AG04450 (cell line): ENCODE measurements around the gene RPS6KC1. TPM values are rescaled to one million over a fixed set of nuclear protein-coding genes. Genes with fewer than 3 reads are reported as not detected.
"Not testable (repeated sequence)": the region's sequence is repeated elsewhere in the genome, so short reads cannot be mapped to it uniquely, and the experiment has no call there.

ENCODE experiments used
- CTCF ChIA-PET: fragments of 300-600, 350-600 bp; formaldehyde crosslinking; extraction: SDS; loops from one replicate; lab custom pipeline; 2022; ENCODE audit warnings: antibody characterized with exemption, inconsistent platforms; lab: Charles Lee
- POLR2A ChIA-PET: fragments of 350-600 bp; formaldehyde crosslinking; extraction: SDS; loops from one replicate; lab custom pipeline; 2021; ENCODE audit warnings: antibody characterized with exemption, inconsistent platforms; lab: Yijun Ruan, JAX
- DNase-seq: peaks from one replicate; pipeline ENCODE4 v3.0.0-alpha.2; 2011; ENCODE audit warnings: low read depth, low spot score
- H3K27ac ChIP-seq: one replicate; pipeline ENCODE4 v1.5.1; 2012; ENCODE audit warnings: low read depth, low read length, control low read depth
- H3K27me3 ChIP-seq: one replicate; pipeline ENCODE4 v1.6.0; 2012; ENCODE audit warnings: low read length; ENCODE audit not compliant: control insufficient read depth, insufficient read depth
- H3K4me3 ChIP-seq: 2 replicates; pipeline ENCODE4 v1.5.1; 2011; ENCODE audit warnings: mild to moderate bottlenecking, low read depth, low read length, control low read depth
- H3K9me3 ChIP-seq: 2 replicates; pipeline ENCODE4 v1.5.1; 2012; ENCODE audit warnings: low read length; ENCODE audit not compliant: control insufficient read depth, insufficient read depth
- CTCF ChIP-seq: IDR thresholded peaks from 2 replicates; pipeline ENCODE4 v1.5.1; 2011; ENCODE audit warnings: low read depth, low read length, control low read depth, inconsistent platforms
- polyA plus RNA-seq: library from polyadenylated mRNA; depleted of rRNA; stranded (reverse); fragments of >200 nt; gene quantifications from 2 replicates; pipeline ENCODE4 v1.2.3, GENCODE V29; 2011

RPS6KC1 gene
- polyA plus RNA-seq, 1 experiment, result 25.3 TPM

- Histone ChIP-seq H3K27ac (no peak overlapping the region), H3K4me3 (no peak overlapping the region), H3K27me3 (no peaks in the 10 kb centered on the region), H3K9me3 (peaks cover 3% of the 10 kb centered on the region; the same call in 1 of the 2 replicates)
- POLR2A ChIA-PET, result no interaction called here
- CTCF ChIA-PET, result no interaction called here
- DNase-seq, result no peak
- TF ChIP-seq CTCF, result no peak
Measured at GRCh38 chr1:213295860-213296259, 244.8 kb downstream of the RPS6KC1 start.

- Histone ChIP-seq H3K9me3 (peaks cover 3% of the 10 kb centered on the region; the same call in 1 of the 2 replicates), H3K27me3 (no peaks in the 10 kb centered on the region), H3K4me3 (no peak overlapping the region), H3K27ac (peak overlapping the region; percentile 11)
- CTCF ChIA-PET, result no interaction called here
- no peak for DNase-seq
- no peak for TF ChIP-seq CTCF
- POLR2A ChIA-PET, result no interaction called here
Measured at GRCh38 chr1:213296558-213296957, 245.5 kb downstream of the RPS6KC1 start.

- POLR2A ChIA-PET, result no interaction called here
- H3K27ac ChIP-seq, result no peak overlapping the region
- no peaks in the 10 kb centered on the region for H3K27me3 ChIP-seq
- no peak for TF ChIP-seq CTCF
- no peak overlapping the region for H3K4me3 ChIP-seq
- CTCF ChIA-PET, result no interaction called here
- peaks cover 3% of the 10 kb centered on the region; the same call in 1 of the 2 replicates for H3K9me3 ChIP-seq
- no peak for DNase-seq
Measured at GRCh38 chr1:213297021-213297420, 246.0 kb downstream of the RPS6KC1 start.

GRCh38 chr1:213300433-213300832, 249.4 kb downstream of the RPS6KC1 start:
- H3K4me3 ChIP-seq, result no peak overlapping the region
- ChIA-PET POLR2A (no interaction called here), CTCF (interaction anchor here (0.7 to 1.1 kb wide), 3 partner anchors 18 to 178 kb away, joined by 3 read pairs; no protein-coding TSS in a partner anchor)
- peaks cover 3% of the 10 kb centered on the region; the same call in 1 of the 2 replicates for H3K9me3 ChIP-seq
- DNase-seq, result no peak
- H3K27ac ChIP-seq, result no peak overlapping the region
- TF ChIP-seq CTCF, result no peak
- H3K27me3 ChIP-seq, result no peaks in the 10 kb centered on the region

GRCh38 chr1:213301524-213301923, 250.5 kb downstream of the RPS6KC1 start:
- CTCF ChIA-PET, H3K27ac ChIP-seq, H3K27me3 ChIP-seq, POLR2A ChIA-PET, H3K4me3 ChIP-seq, DNase-seq, H3K9me3 ChIP-seq: not testable (repeated sequence)
